C1 segment of cervical spinal cord (tissue), 14 donors: ENCODE measurements around the gene KL.

Source experiments
- DNase-seq, 14 donors: peaks; one replicate each; lab custom pipeline; 2025; lab: John Stamatoyannopoulos, UW

Gene KL

DNA sequence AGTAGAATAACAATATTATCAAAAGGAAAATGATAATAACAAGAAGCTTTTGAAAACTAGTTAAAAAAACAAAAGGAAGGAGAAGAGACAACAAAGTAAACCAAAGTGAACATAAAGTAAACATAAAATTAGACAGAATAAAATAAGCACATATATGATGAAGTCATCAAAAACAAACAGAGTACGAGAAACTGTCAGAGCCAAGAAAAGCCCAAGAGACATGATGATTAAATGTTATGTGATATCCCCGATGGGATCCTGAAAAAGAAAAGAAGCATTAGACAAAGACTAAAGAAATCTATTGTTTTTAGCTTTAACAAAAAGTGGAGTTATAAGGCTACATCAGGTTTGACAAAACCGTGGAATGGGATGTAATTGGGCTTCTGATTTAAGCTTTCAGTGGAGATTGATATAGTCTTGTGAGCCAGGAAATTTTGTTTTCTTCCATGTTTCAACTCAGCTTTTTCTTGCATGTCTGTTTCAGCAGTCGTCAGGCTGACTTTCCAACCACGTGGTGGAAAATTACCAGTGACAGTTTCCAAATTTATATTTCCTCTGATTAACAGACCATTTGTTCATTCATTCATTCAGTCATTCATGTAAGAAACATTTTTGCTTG is 64.9 kb downstream of the KL start:
- no peak for DNase-seq

GRCh38 chr13:33081666-33082065 is 65.4 kb downstream of the KL start:
- DNase-seq, result no peak

GRCh38 chr13:33083054-33083453 is 66.8 kb downstream of the KL start:
- DNase-seq, result no peak

- DNase-seq, result no peak
Measured at GRCh38 chr13:33087091-33087490, 70.9 kb downstream of the KL start.

- no peak for DNase-seq
Measured at GRCh38 chr13:33087790-33088189, 71.6 kb downstream of the KL start.

DNA sequence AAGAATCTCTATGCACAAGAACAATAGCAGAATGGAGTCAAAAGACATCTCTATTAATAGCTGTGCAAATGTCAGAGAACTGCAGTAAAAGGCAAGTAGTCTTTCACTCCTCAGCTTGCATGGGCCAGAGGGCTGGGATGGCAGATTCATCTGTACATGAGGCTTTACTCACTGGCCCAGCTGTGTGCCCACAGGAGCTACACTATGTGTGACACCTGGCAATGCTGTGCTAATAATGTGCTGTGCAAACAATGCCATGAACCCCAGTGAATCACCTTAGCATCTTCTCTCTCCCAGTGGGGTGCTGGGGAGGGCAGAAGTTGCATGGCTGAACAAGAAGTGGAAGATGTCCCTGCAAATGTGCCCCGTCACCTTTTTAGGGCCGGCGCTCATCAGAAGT is 73.1 kb downstream of the KL start:
- no peak for DNase-seq

DNA sequence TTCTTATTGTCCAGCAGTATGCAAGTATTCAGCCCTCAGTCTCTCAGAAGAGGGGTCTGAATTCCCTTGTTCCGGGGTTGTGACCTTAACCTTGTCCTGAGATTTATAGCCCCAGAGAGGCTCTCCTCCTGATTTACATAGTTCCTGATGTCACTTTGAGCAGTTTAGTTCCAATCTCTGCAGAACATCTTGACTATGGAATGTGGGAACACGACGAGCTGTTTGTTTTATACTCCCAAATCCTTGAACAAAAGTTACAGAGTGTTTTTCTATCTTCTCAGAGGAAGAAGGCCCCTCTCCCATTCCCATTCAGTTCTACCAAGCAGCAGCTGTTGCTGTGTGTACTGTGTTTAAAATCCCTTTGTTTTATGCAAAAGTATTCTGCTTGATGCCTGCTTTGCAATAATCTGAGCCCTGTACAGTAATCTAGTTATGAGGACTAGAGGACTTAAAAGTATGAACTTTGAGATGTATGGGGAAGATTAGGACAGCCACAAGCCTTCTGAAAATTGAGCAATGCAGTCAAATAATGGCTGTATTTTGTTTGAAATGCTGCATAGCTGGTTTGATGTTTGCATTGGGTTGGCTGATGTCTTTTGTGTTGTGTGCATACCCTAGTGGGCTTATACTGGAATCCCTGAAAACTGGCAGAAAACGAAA is 74.7 kb downstream of the KL start:
- DNase-seq, result no peak

DNA sequence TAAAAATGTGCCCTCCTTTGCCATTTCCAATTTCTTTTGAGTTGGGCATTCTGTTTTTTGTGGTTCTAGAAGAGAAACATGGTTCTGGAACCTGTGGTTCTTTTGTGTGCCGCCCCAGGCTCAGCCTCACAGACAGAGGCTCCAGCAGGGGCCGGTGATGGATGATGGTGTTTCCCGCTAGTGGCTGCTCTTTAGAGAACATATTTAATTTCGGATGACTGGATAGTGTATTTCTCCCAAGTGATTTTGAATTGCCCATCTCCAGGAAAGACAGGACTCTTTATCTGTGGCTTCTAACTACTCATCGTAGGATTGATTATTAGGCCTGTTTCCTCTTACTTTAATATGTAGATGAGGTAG is 75.2 kb downstream of the KL start:
- DNase-seq, result no peak

GRCh38 chr13:33092073-33092987 is 76.1 kb downstream of the KL start:
- no peak for DNase-seq

DNA sequence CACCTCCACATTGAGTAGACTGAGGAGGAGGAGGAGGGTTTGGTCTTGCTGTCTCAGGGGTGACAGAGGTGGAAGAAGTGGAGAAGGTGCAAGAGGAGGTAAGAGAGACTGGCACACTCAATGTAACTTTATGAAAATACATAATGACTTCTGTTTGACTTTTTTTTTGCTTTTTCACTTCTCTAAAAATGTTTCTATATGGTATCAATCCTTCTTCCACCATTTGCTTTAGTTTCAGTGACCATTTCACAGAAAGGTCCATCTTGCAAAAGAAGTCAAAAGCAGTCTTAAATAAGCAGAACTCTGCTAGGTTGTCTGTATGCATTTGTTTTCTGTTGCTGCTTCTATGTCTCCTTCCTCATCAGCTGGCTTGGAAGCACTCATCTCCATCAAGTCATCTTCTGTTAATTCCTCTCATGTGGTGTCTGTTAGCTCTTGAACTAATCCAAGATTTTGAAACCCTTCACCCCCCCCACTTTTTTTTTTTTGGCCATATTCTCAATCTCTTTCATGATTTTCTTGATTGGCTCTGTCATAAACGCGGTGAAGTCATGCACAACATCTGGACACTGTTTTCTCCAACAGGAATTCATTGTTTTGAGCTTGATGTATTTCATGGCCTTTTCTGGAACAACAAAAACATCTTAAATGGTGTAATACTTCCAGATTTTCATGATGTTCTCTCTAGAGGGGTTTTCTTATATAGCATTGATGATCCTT is 80.8 kb downstream of the KL start:
- DNase-seq, result no peak

- DNase-seq, result no peak
Measured at GRCh38 chr13:33099860-33100259, 83.6 kb downstream of the KL start.

DNA sequence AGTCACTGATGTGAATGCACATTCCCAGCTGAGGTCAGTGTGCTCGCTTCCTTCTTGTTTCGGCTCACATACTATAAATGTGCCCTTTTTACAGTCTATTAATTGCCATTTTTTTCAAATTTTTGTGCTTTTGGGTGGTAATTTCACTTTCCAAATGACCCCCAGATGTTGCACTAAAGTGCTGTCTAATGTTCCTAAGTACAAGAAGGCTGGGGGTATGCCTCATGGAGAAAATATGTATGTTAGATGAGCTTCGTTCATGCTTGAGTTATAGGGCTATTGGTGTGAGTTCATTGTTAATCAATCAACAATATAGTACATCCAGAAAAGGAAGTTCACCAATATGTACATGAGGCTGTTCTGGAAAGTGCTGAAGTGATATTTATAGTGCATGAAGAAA is 84.7 kb downstream of the KL start:
- DNase-seq, result no peak

GRCh38 chr13:33101835-33102234 is 85.6 kb downstream of the KL start:
- DNase-seq, result no peak

GRCh38 chr13:33103457-33103856 is 87.2 kb downstream of the KL start:
- DNase-seq, result no peak

GRCh38 chr13:33105387-33106005 is 89.3 kb downstream of the KL start:
- DNase-seq, result peak in 3 of 14 donors; percentile 22 to 42 (median 36)

DNA sequence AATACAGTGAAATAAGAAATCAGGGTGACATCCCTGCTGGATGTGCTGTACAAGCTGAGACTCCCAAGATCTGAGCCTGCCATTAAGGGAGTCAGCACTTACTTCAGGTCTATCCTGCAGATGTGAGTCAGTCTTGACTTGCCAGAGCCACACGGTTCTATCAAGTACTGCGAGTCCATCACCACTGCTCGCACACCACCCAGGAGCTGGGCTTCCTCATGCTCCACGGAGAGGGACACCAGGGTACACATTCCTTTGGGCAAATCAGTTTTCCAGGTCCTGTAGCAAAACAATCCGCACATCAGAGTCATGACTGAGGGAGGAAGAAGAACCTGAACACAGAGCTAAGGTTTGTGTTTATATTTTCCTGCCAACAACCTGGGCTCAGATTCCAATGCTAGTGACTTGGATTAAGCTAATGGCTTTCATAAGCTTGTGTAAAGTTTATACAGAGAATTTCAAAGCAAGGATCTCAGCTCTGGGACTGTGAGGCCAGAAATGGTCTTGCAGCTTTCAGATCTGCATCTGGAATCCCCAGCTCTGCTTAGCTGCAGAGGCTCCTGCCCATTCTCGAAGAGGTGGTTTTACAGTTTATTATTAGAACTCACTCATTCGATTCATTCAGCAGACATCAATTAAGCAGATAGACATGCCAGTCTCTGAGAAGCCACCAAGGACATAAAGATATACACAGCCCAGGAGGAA is 90.6 kb downstream of the KL start:
- no peak for DNase-seq

- DNase-seq, result no peak
Measured at GRCh38 chr13:33107361-33107760, 91.1 kb downstream of the KL start.

GRCh38 chr13:33108620-33109019 is 92.4 kb downstream of the KL start:
- no peak for DNase-seq

GRCh38 chr13:33109271-33109697 is 93.1 kb downstream of the KL start:
- DNase-seq, result no peak

GRCh38 chr13:33109801-33110200 is 93.6 kb downstream of the KL start:
- DNase-seq, result no peak

GRCh38 chr13:33110386-33110712 is 94.1 kb downstream of the KL start:
- DNase-seq, result no peak
